ENCODE data around the gene ZFP3. TPM values are rescaled to one million over a fixed set of nuclear protein-coding genes. Genes with fewer than 3 reads are reported as not detected.
"Not testable (repeated sequence)": the region's sequence is repeated elsewhere in the genome, so short reads cannot be mapped to it uniquely, and the experiment has no call there.

ZFP3 gene
- total RNA-seq, 1 donor from 2014 or later, result 3.7 TPM

- intact Hi-C loops (cut with micrococcal nuclease), result not testable (repeated sequence)
These were observed 46.0 kb downstream of the ZFP3 start for GRCh38 chr17:5124125-5124760.

DNA sequence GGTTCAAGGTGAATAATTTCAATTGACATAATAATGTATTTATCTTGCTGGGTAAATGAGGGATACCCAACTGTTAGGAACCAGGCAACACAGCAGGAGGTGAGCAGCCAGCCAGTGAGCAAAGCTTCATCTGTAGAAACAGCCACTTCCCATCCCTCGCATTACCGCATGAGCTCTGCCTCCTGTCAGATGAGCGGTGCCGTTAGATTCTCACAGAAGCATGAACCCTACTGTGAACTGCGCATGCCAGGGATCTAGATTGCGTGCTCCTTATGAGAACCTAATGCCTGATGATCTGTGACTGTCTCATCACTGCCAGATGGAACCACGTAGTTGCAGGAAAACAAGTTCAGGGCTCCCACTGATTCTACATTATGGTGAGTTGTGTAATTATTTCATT lies 46.6 kb downstream of the ZFP3 start:
- intact Hi-C loops (cut with micrococcal nuclease), result not testable (repeated sequence)

DNA sequence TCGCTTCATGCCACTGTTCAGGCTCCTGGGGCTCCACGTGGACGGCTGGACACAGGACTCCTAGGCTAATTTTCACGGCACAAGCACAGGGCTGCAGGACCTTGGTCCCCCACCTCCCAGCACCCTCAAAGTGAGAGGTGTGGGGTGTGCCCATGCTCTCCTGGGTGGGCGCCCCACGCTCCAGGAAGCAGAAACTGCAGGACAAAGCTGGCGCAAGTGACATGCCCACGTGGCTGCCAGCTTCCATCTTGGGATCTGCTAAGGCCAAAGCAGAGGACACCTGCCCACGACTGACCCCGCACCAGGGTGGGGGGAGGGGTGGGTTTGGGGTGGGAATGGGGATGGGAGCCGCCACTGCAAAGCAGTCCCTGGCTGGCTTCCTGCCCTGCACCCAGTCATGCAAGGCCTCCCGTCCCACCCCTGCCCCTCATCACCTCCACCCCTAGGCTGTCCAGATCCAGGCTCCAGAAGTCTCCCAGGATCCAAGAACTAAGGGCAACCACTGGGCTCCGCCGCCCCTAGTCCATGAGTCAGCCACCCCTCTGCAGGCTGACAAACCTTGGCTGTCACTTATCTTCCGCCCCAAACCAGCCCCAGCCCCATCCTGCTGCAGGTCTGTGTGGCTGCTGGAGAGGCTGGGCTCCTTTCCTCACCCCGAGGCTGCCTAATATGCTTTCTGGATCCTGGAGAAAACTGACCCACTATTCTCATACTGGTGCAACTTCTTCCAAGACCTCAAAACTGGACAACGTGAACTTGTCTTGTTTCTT lies 48.6 kb downstream of the ZFP3 start:
- intact Hi-C loops (cut with micrococcal nuclease), result no loop called here

DNA sequence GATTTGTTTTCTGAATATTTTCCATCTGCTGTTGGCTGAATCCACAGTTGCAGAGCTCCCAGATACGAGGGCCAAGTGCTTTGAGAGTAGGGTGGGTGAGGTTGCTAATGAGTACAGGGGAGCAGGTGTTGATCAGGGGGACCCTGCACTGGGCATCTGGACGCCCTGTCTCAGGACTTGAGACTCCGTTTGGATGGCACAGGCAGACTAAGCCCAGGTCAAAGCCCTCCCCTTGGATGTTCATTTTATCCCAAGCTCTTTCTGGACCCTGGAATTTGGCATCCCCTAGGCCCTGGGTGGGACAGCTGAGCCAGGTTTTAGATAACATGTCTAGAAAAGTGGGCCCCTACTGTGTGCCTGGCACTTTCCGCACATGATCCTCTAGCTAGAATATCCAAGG lies 49.6 kb downstream of the ZFP3 start:
- intact Hi-C loops (cut with micrococcal nuclease), result no loop called here

GRCh38 chr17:5128387-5128786 lies 50.1 kb downstream of the ZFP3 start:
- intact Hi-C loops (cut with micrococcal nuclease), result not testable (repeated sequence)

DNA sequence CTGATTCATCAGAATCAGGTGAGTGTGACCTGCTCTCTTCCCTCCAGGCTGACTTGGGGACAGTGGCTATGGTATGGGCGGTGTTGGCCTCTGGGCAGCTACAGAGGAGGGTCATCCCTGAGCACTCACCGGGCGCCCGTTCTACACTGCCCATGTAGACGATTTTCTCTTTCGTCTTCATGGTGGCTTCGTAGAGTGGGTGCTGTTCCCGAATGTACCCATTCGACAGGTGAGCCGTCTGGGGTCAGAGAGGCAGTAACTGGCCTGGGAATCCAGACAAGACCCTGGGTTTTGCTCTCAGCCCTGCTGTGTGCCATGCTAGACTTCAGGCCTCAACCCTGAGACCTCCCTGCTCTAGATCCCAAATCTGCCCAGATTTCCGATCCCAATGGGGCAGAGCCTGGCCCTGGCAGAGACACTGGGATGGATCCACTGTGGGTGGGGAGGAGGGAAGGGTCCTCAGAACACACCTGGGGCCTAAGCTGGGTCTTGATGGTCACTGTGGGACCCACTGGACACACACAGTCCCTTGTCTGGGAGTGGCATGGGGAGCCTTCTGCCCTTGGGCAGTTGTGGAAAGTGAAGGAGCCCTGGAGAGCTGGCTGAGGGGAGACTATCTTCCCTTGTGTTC lies 50.8 kb downstream of the ZFP3 start:
- intact Hi-C loops (cut with micrococcal nuclease), result no loop called here

GRCh38 chr17:5129770-5130169 lies 51.5 kb downstream of the ZFP3 start:
- intact Hi-C loops (cut with micrococcal nuclease), result not testable (repeated sequence)

GRCh38 chr17:5130261-5130660 lies 52.0 kb downstream of the ZFP3 start:
- intact Hi-C loops (cut with micrococcal nuclease), result not testable (repeated sequence)

DNA sequence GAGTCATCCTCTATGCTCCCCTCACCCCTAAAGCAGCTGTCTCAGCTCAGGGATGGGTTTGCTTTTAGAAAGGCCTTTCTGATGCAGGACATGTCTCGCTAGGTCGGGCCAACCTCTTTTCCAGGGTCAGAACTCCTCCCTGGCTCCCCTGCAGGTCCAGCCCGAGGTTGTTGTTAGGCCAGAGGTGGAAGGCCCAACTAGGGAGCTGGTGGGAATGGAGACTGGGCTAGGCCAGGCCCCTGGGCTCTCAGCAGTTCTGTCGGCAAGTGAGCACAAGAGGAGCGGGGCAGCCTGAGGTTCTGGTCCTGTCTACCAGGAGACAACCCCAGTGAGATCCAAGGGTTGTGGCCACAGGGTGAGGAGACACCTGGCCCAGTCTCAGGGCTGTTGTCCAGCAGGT lies 52.4 kb downstream of the ZFP3 start:
- intact Hi-C loops (cut with micrococcal nuclease), result not testable (repeated sequence)

- intact Hi-C loops (cut with micrococcal nuclease), result no loop called here
These were observed 53.0 kb downstream of the ZFP3 start for GRCh38 chr17:5131146-5131715.

- intact Hi-C loops (cut with micrococcal nuclease), result not testable (repeated sequence)
These were observed 53.7 kb downstream of the ZFP3 start for GRCh38 chr17:5131799-5132502.

DNA sequence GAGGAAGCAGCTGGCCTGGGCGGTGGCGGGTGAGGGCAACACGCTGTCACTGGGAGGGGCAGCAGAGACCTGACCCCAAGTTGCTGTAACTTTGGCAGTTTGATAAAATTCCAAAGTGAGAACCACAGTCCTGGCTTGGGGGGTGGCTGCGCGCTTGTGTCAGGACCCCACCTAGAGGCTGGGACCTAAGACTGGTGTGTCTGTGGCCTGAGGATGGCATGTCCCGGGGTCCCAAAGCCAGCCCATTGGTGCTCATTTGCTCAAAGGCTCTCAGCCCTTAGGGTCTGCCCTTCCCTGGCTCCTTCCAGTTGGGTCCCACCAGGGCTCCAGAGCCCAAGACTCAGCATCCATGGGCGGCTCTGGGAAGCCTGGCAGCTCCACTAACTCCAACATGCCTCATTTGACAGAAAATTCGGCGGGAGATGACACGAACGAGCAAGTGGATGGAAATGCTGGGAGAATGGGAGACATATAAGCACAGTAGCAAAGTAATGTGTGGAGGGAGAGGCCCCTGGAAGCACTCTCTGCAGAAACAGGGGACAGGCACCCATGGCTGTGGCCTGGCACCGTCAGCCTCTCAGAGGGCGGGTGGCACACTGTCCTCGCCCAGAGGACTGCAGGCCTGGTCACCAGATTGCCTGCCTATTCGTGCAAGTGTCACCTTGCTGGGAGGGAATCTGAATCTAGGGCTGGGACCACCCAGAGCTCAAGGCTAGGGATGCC lies 54.4 kb downstream of the ZFP3 start:
- intact Hi-C loops (cut with micrococcal nuclease), result not testable (repeated sequence)

- intact Hi-C loops (cut with micrococcal nuclease), result no loop called here
These were observed 55.0 kb downstream of the ZFP3 start for GRCh38 chr17:5133311-5133710.

- intact Hi-C loops (cut with micrococcal nuclease), result not testable (repeated sequence)
These were observed 55.7 kb downstream of the ZFP3 start for GRCh38 chr17:5133961-5134360.

GRCh38 chr17:5134571-5134970 lies 56.3 kb downstream of the ZFP3 start:
- intact Hi-C loops (cut with micrococcal nuclease), result not testable (repeated sequence)

DNA sequence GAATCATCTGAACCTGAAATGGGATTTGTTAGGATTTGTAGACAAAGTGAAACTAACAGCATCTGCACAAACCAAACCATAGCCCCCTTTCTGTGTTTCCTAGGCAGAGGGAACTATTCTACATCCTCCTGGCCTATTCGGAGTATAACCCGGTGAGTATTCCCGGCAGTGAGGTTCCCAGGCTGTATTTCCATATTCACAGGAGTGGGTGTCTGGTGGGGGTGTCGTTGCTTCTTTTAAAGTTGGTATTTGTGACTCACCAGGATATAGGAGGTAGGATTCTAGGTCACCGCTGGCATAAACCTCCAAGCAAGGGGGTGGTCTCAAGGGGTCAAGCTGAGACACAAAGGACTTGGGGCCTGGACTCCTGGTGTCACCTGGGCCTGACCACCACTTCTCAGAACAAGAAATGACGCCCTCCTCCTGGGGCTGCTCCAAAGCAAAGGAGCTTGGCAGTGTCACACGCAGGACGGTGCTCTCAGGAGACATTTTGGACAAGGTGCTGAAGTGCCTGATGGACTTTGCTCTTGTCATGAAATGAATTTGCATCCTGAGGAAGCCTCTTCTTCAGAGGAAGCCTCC lies 57.0 kb downstream of the ZFP3 start:
- intact Hi-C loops (cut with micrococcal nuclease), result not testable (repeated sequence)

DNA sequence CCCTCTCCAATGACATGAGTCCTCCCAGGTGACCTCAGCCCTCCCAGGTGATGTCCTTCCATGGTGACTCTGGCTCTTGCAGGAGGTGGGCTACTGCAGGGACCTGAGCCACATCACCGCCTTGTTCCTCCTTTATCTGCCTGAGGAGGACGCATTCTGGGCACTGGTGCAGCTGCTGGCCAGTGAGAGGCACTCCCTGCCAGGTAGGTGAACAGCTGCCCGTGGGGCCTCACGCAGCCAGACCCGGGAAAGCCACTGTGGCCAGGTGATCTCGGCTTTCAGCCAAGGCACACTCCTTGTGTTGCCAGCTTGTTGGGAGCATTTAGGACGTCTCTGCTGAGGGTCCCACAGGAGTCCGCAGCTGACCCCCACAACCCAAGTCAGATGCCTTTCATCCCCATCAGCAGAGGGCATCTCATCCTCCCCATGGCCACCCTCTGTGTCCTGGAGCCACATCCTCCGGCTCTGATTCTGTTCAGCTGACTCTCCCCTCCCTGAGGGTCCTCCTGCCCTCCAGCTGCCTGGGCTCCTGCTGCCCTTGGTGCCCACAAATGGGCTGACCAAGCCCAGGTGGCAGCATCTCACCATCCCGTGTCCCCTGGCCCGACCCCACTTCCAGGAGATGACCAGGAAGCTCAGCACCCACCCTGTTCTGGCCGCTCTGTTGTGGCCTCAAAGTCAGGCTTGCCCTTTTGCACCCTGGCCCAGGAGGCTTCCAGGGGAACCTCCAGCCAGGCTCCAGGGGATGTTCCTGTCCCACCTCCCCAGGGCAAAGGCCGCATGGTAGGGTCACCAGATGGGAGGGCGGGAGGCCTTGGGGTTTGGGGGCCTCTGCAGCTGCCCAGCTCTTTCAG lies 57.7 kb downstream of the ZFP3 start:
- intact Hi-C loops (cut with micrococcal nuclease), result no loop called here

DNA sequence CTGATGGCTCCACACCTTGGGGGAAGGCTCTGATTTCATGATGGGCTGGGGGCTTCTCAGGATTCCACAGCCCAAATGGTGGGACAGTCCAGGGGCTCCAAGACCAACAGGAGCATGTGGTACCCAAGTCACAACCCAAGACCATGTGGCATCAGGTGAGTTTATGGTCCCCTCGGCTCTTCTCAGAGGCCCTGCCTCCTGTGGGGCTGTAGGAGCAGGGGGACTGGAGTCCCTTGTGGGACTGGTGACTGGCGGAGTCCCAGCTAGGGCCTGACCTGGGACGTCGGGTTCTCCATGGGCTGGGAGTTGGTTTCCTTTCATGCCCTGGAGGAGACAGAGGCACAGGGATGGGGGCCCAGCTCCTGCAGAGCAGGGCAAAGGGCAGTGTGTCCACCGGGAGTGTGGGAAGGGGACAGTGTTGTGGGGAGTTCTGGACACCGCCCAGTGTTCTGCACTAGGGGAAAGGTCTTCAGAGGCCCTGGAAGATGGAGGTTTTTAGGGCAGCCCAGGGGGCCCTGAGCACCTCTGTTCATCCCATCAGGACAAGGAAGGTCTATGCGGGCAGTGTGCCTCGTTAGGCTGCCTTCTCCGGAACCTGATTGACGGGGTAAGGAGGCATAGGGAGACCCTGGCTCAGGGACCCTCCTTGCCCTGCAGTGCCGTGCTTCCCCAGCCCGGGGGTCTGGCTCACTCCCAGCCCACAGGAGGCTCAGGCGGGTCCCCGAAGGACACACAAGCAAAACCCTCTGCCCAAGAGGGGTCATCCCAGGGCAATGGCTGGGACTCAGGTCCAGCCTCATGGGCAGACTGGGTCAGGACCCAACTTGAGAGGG lies 58.5 kb downstream of the ZFP3 start:
- intact Hi-C loops (cut with micrococcal nuclease), result not testable (repeated sequence)

Data from T-helper 2 cell treated with Interferon-gamma antibody and Interleukin-4, amounts not matched to agents 100 ng/mL and 5 ng/mL, for 36 hours (primary cell).